HCT116 (cell line): ENCODE results near the gene APBB2. TPM values are rescaled to one million over a fixed set of nuclear protein-coding genes. Genes with fewer than 3 reads are reported as not detected.

ENCODE experiments used
- ATAC-seq: fragments of 200-7000 bp; cut with Tn5 transposase; 2 replicates; pipeline ENCODE4 v1.9.1; 2020; ENCODE audit warnings: mild to moderate bottlenecking, moderate library complexity
- BruUV-seq: library from RNA; stranded (reverse); fragments of 400-500 nt; replicated peaks from 2 replicates; lab custom pipeline; 2021; lab: Mats Ljungman, UMichigan
- CTCF ChIA-PET: fragments of 300-600 bp; sonication (Branson Sonifier 250); formaldehyde crosslinking; loops from one replicate; lab custom pipeline; 2021; ENCODE audit warnings: antibody characterized with exemption; lab: Charles Lee
- POLR2A ChIA-PET: fragments of 300-600, 350-600 bp; sonication (Branson Sonifier 250); formaldehyde crosslinking; loops from one replicate; lab custom pipeline; 2021; ENCODE audit warnings: antibody characterized with exemption; lab: Charles Lee
- RAD21 ChIA-PET, 2 experiments: fragments of 300-600 bp; sonication (Branson Sonifier 250); formaldehyde crosslinking; loops; one replicate each; lab custom pipeline; 2023; ENCODE audit warnings: low total read pairs in 2 of 2; ENCODE audit not compliant: uncharacterized antibody in 2 of 2, unreplicated experiment in 2 of 2, low non-redundant PET in 1 of 2; lab: Charles Lee
- DNase-seq: peaks from one replicate; pipeline ENCODE4 v3.0.0-alpha.2; 2010; ENCODE audit warnings: low read depth, low spot score
- H2AFZ ChIP-seq: fragments of 200-600 bp; shearing (Covaris generic), sonication (generic); 2 replicates; pipeline ENCODE4 v1.6.1; 2017; ENCODE audit warnings: low read depth, mixed run types, mixed read lengths, antibody characterized with exemption, low read length; ENCODE audit not compliant: poor library complexity, severe bottlenecking
- H3K27ac ChIP-seq: 2 replicates; pipeline ENCODE4 v1.5.1; 2012; ENCODE audit warnings: low read depth, low read length
- H3K27me3 ChIP-seq: fragments of 200-600 bp; sonication (generic); 2 replicates; pipeline ENCODE4 v1.6.1; 2016; ENCODE audit warnings: mixed run types, low read length, mixed read lengths; ENCODE audit not compliant: insufficient read depth
- H3K36me3 ChIP-seq, 2 experiments: fragments of 200-500 bp in 1 of 2; fragments of 200-600 bp in 1 of 2; sonication (Bioruptor generic) in 1 of 2; sonication (generic) in 1 of 2; 2 replicates each; pipeline versions ENCODE4 v1.5.1 to v1.6.1; 2014 to 2016; ENCODE audit warnings: low read length in 2 of 2, inconsistent platforms in 1 of 2, mixed read lengths in 1 of 2, mixed run types in 1 of 2; ENCODE audit not compliant: insufficient read depth in 2 of 2, control insufficient read depth in 1 of 2
- H3K4me1 ChIP-seq, 2 experiments: fragments of 200-600 bp in 1 of 2; sonication (generic) in 1 of 2; 2 replicates each; pipeline versions ENCODE4 v1.5.1 to v1.6.1; 2012 to 2017; ENCODE audit warnings: low read length in 2 of 2, inconsistent platforms in 1 of 2, mild to moderate bottlenecking in 1 of 2, mixed read lengths in 1 of 2, mixed run types in 1 of 2, moderate library complexity in 1 of 2; ENCODE audit not compliant: insufficient read depth in 2 of 2, control insufficient read depth in 1 of 2
- H3K4me2 ChIP-seq: fragments of 200-600 bp; sonication (generic); 2 replicates; pipeline ENCODE4 v1.6.1; 2017; ENCODE audit warnings: mixed run types, low read length, mixed read lengths
- H3K4me3 ChIP-seq, 2 experiments: fragments of 200-600 bp in 1 of 2; sonication (generic) in 1 of 2; replicated peaks in 1 of 2; 2 replicates each; pipeline ENCODE4 v1.5.1; 2011 to 2016; ENCODE audit warnings: low read length in 2 of 2, control low read depth in 1 of 2, low read depth in 1 of 2, mild to moderate bottlenecking in 1 of 2, mixed read lengths in 1 of 2, mixed run types in 1 of 2
- H3K79me2 ChIP-seq: fragments of 200-600 bp; sonication (generic); 2 replicates; pipeline ENCODE4 v1.6.1; 2017; ENCODE audit warnings: mild to moderate bottlenecking, mixed run types, low read length, moderate library complexity, mixed read lengths; ENCODE audit not compliant: insufficient read depth
- H3K9ac ChIP-seq: fragments of 200-600 bp; sonication (generic); 2 replicates; pipeline ENCODE4 v1.6.1; 2016; ENCODE audit warnings: low read length, mixed read lengths
- H3K9me2 ChIP-seq: fragments of 200-600 bp; sonication (generic), shearing (Covaris generic); 2 replicates; pipeline ENCODE4 v1.6.1; 2017; ENCODE audit warnings: mixed run types, mild to moderate bottlenecking, moderate library complexity; ENCODE audit not compliant: insufficient read depth
- H3K9me3 ChIP-seq, 2 experiments: fragments of 200-500 bp in 1 of 2; fragments of 200-600 bp in 1 of 2; sonication (Bioruptor generic) in 1 of 2; sonication (generic) in 1 of 2; 2 replicates each; pipeline ENCODE4 v1.6.1; 2014 to 2017; ENCODE audit warnings: low read length in 2 of 2, mixed read lengths in 2 of 2, inconsistent platforms in 1 of 2, low read depth in 1 of 2, mild to moderate bottlenecking in 1 of 2, mixed run types in 1 of 2, moderate library complexity in 1 of 2; ENCODE audit not compliant: control insufficient read depth in 1 of 2, insufficient read depth in 1 of 2
- H4K20me1 ChIP-seq: fragments of 200-600 bp; sonication (generic), shearing (Covaris generic); 2 replicates; pipeline ENCODE4 v1.6.1; 2017; ENCODE audit warnings: mixed run types, mild to moderate bottlenecking, moderate library complexity; ENCODE audit not compliant: insufficient read depth
- CBX3 ChIP-seq: IDR thresholded peaks from 2 replicates; pipeline ENCODE4 v1.6.1; 2012; ENCODE audit warnings: low read depth
- CEBPB ChIP-seq: IDR thresholded peaks from 2 replicates; pipeline ENCODE4 v1.6.1; 2012; ENCODE audit warnings: low read depth
- CTCF ChIP-seq, 3 experiments: fragments of 200-600 bp in 1 of 3; sonication (generic) in 1 of 3; IDR thresholded peaks in 2 of 3; conservative IDR thresholded peaks in 1 of 3; 2 replicates each; pipeline ENCODE4 v1.5.1; 2012 to 2017; ENCODE audit warnings: low read depth in 2 of 3, low read length in 2 of 3, antibody characterized with exemption in 1 of 3, borderline replicate concordance in 1 of 3, control low read depth in 1 of 3, mild to moderate bottlenecking in 1 of 3, mixed read lengths in 1 of 3, mixed run types in 1 of 3, moderate library complexity in 1 of 3; ENCODE audit not compliant: insufficient read depth in 1 of 3
- EGR1 ChIP-seq: IDR thresholded peaks from 2 replicates; pipeline ENCODE4 v1.6.1; 2012; ENCODE audit warnings: low read depth
- ELF1 ChIP-seq: IDR thresholded peaks from 2 replicates; pipeline ENCODE4 v1.6.1; 2012; ENCODE audit warnings: low read depth, borderline replicate concordance
- EZH2 ChIP-seq: fragments of 200-600 bp; sonication (generic); IDR thresholded peaks from 2 replicates; pipeline ENCODE4 v1.6.1; 2017; ENCODE audit warnings: antibody characterized with exemption, mixed run types
- EZH2phosphoT487 ChIP-seq: fragments of 200-600 bp; IDR thresholded peaks from 2 replicates; pipeline ENCODE4 v1.6.1; 2018; ENCODE audit warnings: antibody characterized with exemption, borderline replicate concordance
- FOSL1 ChIP-seq: IDR thresholded peaks from 2 replicates; pipeline ENCODE4 v1.6.1; 2012; ENCODE audit warnings: low read depth
- JUND ChIP-seq: IDR thresholded peaks from 2 replicates; pipeline ENCODE4 v1.6.1; 2012
- MAX ChIP-seq: IDR thresholded peaks from 2 replicates; pipeline ENCODE4 v1.6.1; 2012
- POLR2A ChIP-seq: IDR thresholded peaks from 2 replicates; pipeline ENCODE4 v1.7.0; 2011; ENCODE audit warnings: borderline replicate concordance; ENCODE audit not compliant: insufficient read depth, insufficient read length; ENCODE audit errors: extremely low read depth
- RAD21 ChIP-seq: IDR thresholded peaks from 2 replicates; pipeline ENCODE4 v1.6.1; 2012; ENCODE audit warnings: low read depth, mild to moderate bottlenecking
- REST ChIP-seq: IDR thresholded peaks from 2 replicates; pipeline ENCODE4 v1.6.1; 2012; ENCODE audit warnings: low read depth
- SP1 ChIP-seq: IDR thresholded peaks from 2 replicates; pipeline ENCODE4 v1.6.1; 2012; ENCODE audit warnings: low read depth
- SRF ChIP-seq: IDR thresholded peaks from 2 replicates; pipeline ENCODE4 v1.6.1; 2012; ENCODE audit warnings: low read depth
- TCF7L2 ChIP-seq: IDR thresholded peaks from 2 replicates; pipeline ENCODE4 v1.7.0; 2011; ENCODE audit warnings: borderline replicate concordance, inconsistent platforms; ENCODE audit not compliant: insufficient read depth, insufficient read length; ENCODE audit errors: extremely low read depth
- YY1 ChIP-seq: IDR thresholded peaks from 2 replicates; pipeline ENCODE4 v1.6.1; 2011; ENCODE audit warnings: low read length, low read depth, moderate library complexity, mild to moderate bottlenecking; ENCODE audit not compliant: insufficient replicate concordance; ENCODE audit errors: extremely low read depth
- ZBTB33 ChIP-seq: IDR thresholded peaks from 2 replicates; pipeline ENCODE4 v1.6.1; 2011; ENCODE audit warnings: mild to moderate bottlenecking, low read length, moderate library complexity; ENCODE audit not compliant: insufficient replicate concordance; ENCODE audit errors: extremely low read depth
- ZFX ChIP-seq: fragments of 450-650 bp; IDR thresholded peaks from 2 replicates; pipeline ENCODE4 v1.6.1; 2017
- ZNF274 ChIP-seq: fragments of 200-500 bp; sonication (Bioruptor generic); IDR thresholded peaks from 2 replicates; pipeline ENCODE4 v1.6.1; 2014; ENCODE audit warnings: mild to moderate bottlenecking, low read depth, low read length, inconsistent platforms
- intact Hi-C: fragments of 100-400 bp; cut with micrococcal nuclease; formaldehyde crosslinking; loops from 2 replicates; pipeline ENCODE4 v1.10.0; 2022
- total RNA-seq: library from RNA; stranded (reverse); gene quantifications from one replicate; pipeline ENCODE4 v1.2.1, GENCODE V29; 2021; ENCODE audit not compliant: unreplicated experiment
- TF ChIP-seq, protein P1 (sequence below): IDR thresholded peaks from 2 replicates; pipeline ENCODE4 v1.6.1; 2012

APBB2 gene
- total RNA-seq, 1 experiment from 2014 or later: 72.5 TPM

GRCh38 chr4:41156574-41156973 is 57.8 kb downstream of the APBB2 start:
- intact Hi-C loops: no loop called here
- H3K9me2 ChIP-seq: no peaks in the 10 kb centered on the region
- ATAC-seq (no peak), DNase-seq (peak; percentile 66)
- H3K4me2 ChIP-seq: peak overlapping the region; percentile 69
- H3K4me1 ChIP-seq: peaks cover 82 to 99% of the 10 kb centered on the region in 2 experiments
- H3K9me3 ChIP-seq: no peaks in the 10 kb centered on the region
- H4K20me1 ChIP-seq: no peaks in the 10 kb centered on the region
- peak overlapping the region; percentile 55 for H3K9ac ChIP-seq
- ChIA-PET POLR2A (no interaction called here), RAD21 (no interaction called here), CTCF (interaction anchor here (1.8 kb wide), 1 partner anchor 58 kb away, joined by 6 read pairs; the partner anchor contains the start of gene APBB2)
- H2AFZ ChIP-seq: no peak overlapping the region
- BruUV-seq: no TSS peak
- peaks cover 85% of the 10 kb centered on the region for H3K79me2 ChIP-seq
- no peaks in the 10 kb centered on the region for H3K36me3 ChIP-seq
- peak overlapping the region in 1 of 2 experiments; percentile 20; a peak in 1 of 4 replicates for H3K4me3 ChIP-seq
- no peaks in the 10 kb centered on the region for H3K27me3 ChIP-seq
- peak overlapping the region; percentile 55 for H3K27ac ChIP-seq
- TF ChIP-seq ELF1 (no peak), JUND (peak; percentile 73), SP1 (peak; percentile 70), CBX3 (peak; percentile 78; the same call in 1 of the 2 replicates), CTCF (IDR thresholded peaks at IDR 0.05 in 2 of 3, conservative IDR thresholded peaks at IDR 0.05 in 1 of 3; ENCODE audit: borderline replicate concordance in 1 of 3, insufficient read depth in 1 of 3, low read depth in 2 of 3, low read length in 2 of 3) (no peak), ZNF274 (no peak), POLR2A (no peak), MAX (no peak), SRF (no peak), RAD21 (0 out of 2 replicates have a peak, but pooled peaks have one; percentile 19), EGR1 (no peak), REST (no peak), ZBTB33 (no peak), TCF7L2 (no peak), YY1 (peak; percentile 14), FOSL1 (peak; percentile 78), ZFX (no peak), EZH2phosphoT487 (no peak), EZH2 (no peak), CEBPB (peak; percentile 28; the same call in 1 of the 2 replicates)
- TF ChIP-seq, protein P1, sequence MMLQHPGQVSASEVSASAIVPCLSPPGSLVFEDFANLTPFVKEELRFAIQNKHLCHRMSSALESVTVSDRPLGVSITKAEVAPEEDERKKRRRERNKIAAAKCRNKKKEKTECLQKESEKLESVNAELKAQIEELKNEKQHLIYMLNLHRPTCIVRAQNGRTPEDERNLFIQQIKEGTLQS: no peak
